BLaER1 (cell line): ENCODE data around the gene GRIN1.

Source experiments
- H3K27ac ChIP-seq: shearing (Covaris generic); formaldehyde crosslinking; 2 replicates; pipeline ENCODE4 v1.8.1; 2022
- H3K27me3 ChIP-seq: shearing (Covaris generic); formaldehyde crosslinking; 2 replicates; pipeline ENCODE4 v1.8.1; 2022
- H3K36me3 ChIP-seq: shearing (Covaris generic); formaldehyde crosslinking; 2 replicates; pipeline ENCODE4 v1.8.1; 2022
- H3K4me1 ChIP-seq: shearing (Covaris generic); formaldehyde crosslinking; 2 replicates; pipeline ENCODE4 v1.8.1; 2022
- H3K4me2 ChIP-seq: shearing (Covaris generic); formaldehyde crosslinking; 2 replicates; pipeline ENCODE4 v1.8.1; 2022
- H3K4me3 ChIP-seq: shearing (Covaris generic); formaldehyde crosslinking; 2 replicates; pipeline ENCODE4 v1.8.1; 2022
- H3K9ac ChIP-seq: shearing (Covaris generic); formaldehyde crosslinking; 2 replicates; pipeline ENCODE4 v1.8.1; 2022
- H3K9me3 ChIP-seq: shearing (Covaris generic); formaldehyde crosslinking; 2 replicates; pipeline ENCODE4 v1.8.1; 2022
- H4K20me1 ChIP-seq: shearing (Covaris generic); formaldehyde crosslinking; 2 replicates; pipeline ENCODE4 v1.8.1; 2022
- Cebpa-rat ChIP-seq: shearing (Covaris generic); IDR thresholded peaks from 2 replicates; pipeline ENCODE4 v1.8.1; 2022

The GRIN1 gene

GRCh38 chr9:137162505-137163364 is 23.8 kb downstream of the GRIN1 start:
- no peak overlapping the region for H3K9ac ChIP-seq
- H3K4me2 ChIP-seq = no peak overlapping the region
- peaks cover 55% of the 10 kb centered on the region for H4K20me1 ChIP-seq

GRCh38 chr9:137163365-137163715 is 24.4 kb downstream of the GRIN1 start:
- Histone ChIP-seq H3K9me3 (no peaks in the 10 kb centered on the region), H3K4me1 (peaks cover 62% of the 10 kb centered on the region), H3K27ac (no peak overlapping the region), H3K4me3 (no peak overlapping the region), H3K4me2 (no peak overlapping the region), H3K36me3 (peaks cover 21% of the 10 kb centered on the region; the same call in 1 of the 2 replicates), H3K9ac (no peak overlapping the region), H4K20me1 (peaks cover 59% of the 10 kb centered on the region), H3K27me3 (peaks cover 12% of the 10 kb centered on the region; the same call in 1 of the 2 replicates)
- TF ChIP-seq Cebpa-rat = no peak

More at GRCh38 chr9:137162505-137163364, 23.8 kb downstream of the GRIN1 start:
- no peak for TF ChIP-seq Cebpa-rat
- H3K4me3 ChIP-seq = no peak overlapping the region
- H3K4me1 ChIP-seq = peaks cover 64% of the 10 kb centered on the region
- H3K27me3 ChIP-seq = peaks cover 12% of the 10 kb centered on the region; the same call in 1 of the 2 replicates
- peaks cover 21% of the 10 kb centered on the region; the same call in 1 of the 2 replicates for H3K36me3 ChIP-seq
- H3K27ac ChIP-seq = no peak overlapping the region
- H3K9me3 ChIP-seq = no peaks in the 10 kb centered on the region

- Histone ChIP-seq H3K4me1 (peaks cover 58% of the 10 kb centered on the region), H3K27me3 (peaks cover 12% of the 10 kb centered on the region; the same call in 1 of the 2 replicates), H3K9ac (no peak overlapping the region)
These were observed 24.9 kb downstream of the GRIN1 start for GRCh38 chr9:137163805-137164204.

DNA sequence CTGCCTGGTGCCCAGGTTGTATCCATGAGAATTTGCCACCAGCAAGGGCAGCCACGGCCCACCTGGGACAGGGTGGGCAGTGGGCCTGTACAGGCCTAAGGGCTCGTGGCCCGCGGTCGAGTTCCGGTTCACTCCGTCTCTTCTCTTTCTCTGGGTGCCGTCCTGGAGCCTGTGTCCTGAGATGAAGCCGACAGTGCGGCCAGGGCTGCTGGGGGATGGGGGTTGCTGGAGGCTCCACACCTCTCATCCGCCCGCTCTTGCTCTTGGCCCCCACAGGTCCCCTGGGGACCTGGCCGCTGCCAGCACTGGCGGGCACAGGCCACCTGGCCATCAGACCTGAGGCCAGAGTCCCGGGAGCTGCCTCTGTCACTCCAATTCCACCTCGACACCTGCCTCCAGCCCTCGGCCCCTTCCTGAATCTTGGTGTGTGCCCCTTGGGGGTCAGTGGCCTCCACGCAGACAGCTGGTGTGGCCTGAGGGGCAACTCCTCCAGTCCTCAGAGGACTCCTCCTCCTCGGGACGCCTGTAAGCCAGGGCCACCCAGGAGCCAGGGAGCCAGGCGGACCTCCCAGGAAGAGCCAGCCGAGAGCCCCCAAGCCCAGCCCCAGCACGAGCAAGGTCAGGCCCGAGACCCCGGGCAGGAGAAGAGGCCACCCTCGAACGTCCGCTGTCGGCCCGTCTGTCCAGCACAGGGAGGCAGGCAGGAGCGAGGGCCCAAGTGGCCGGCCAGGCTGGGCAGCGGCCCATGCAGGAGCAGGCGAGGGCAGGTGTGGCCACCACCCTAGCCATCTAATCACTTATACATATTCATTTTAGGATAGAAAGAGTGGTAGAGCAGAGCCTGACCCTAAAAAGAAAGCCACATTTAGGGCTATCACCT is 25.7 kb downstream of the GRIN1 start:
- TF ChIP-seq Cebpa-rat = no peak
- H3K9me3 ChIP-seq = no peaks in the 10 kb centered on the region
- H4K20me1 ChIP-seq = peaks cover 48% of the 10 kb centered on the region
- no peak overlapping the region for H3K4me3 ChIP-seq
- H3K27ac ChIP-seq = 0 out of 2 replicates have a peak overlapping the region, but pooled peaks have one; percentile 13
- H3K27me3 ChIP-seq = peaks cover 12% of the 10 kb centered on the region; the same call in 1 of the 2 replicates
- peak overlapping the region; percentile 34; the same call in 1 of the 2 replicates for H3K4me2 ChIP-seq
- H3K9ac ChIP-seq = no peak overlapping the region
- peaks cover 52% of the 10 kb centered on the region for H3K4me1 ChIP-seq
- H3K36me3 ChIP-seq = peaks cover 21% of the 10 kb centered on the region; the same call in 1 of the 2 replicates

More at GRCh38 chr9:137163805-137164204, 24.9 kb downstream of the GRIN1 start:
- no peak for TF ChIP-seq Cebpa-rat
- H3K4me3 ChIP-seq = no peak overlapping the region
- peaks cover 21% of the 10 kb centered on the region; the same call in 1 of the 2 replicates for H3K36me3 ChIP-seq
- H3K4me2 ChIP-seq = no peak overlapping the region
- no peaks in the 10 kb centered on the region for H3K9me3 ChIP-seq
- peaks cover 56% of the 10 kb centered on the region for H4K20me1 ChIP-seq
- no peak overlapping the region for H3K27ac ChIP-seq

GRCh38 chr9:137165250-137165836 is 26.4 kb downstream of the GRIN1 start:
- H3K27ac ChIP-seq = no peak overlapping the region
- H3K4me1 ChIP-seq = peaks cover 52% of the 10 kb centered on the region
- H3K9ac ChIP-seq = no peak overlapping the region
- no peak for TF ChIP-seq Cebpa-rat
- peaks cover 21% of the 10 kb centered on the region; the same call in 1 of the 2 replicates for H3K36me3 ChIP-seq
- peak overlapping the region; percentile 96 for H3K4me2 ChIP-seq
- H3K4me3 ChIP-seq = no peak overlapping the region
- H4K20me1 ChIP-seq = peaks cover 46% of the 10 kb centered on the region
- H3K9me3 ChIP-seq = no peaks in the 10 kb centered on the region
- peaks cover 12% of the 10 kb centered on the region; the same call in 1 of the 2 replicates for H3K27me3 ChIP-seq

- H3K27ac ChIP-seq = peak overlapping the region; percentile 46
- peak overlapping the region; percentile 96 for H3K4me2 ChIP-seq
- H4K20me1 ChIP-seq = peaks cover 46% of the 10 kb centered on the region
- peak overlapping the region; percentile 61 for H3K9ac ChIP-seq
- peaks cover 63% of the 10 kb centered on the region for H3K4me1 ChIP-seq
- peaks cover 12% of the 10 kb centered on the region; the same call in 1 of the 2 replicates for H3K27me3 ChIP-seq
- no peaks in the 10 kb centered on the region for H3K9me3 ChIP-seq
- peaks cover 21% of the 10 kb centered on the region; the same call in 1 of the 2 replicates for H3K36me3 ChIP-seq
- no peak for TF ChIP-seq Cebpa-rat
- H3K4me3 ChIP-seq = peak overlapping the region; percentile 82
These were observed 27.7 kb downstream of the GRIN1 start for GRCh38 chr9:137166380-137167229.

- Histone ChIP-seq H3K27ac (peak overlapping the region; percentile 97), H3K4me1 (peaks cover 70% of the 10 kb centered on the region)
These were observed 28.4 kb downstream of the GRIN1 start for GRCh38 chr9:137167277-137167746.

More at GRCh38 chr9:137167277-137167746, 28.4 kb downstream of the GRIN1 start:
- H3K9me3 ChIP-seq = no peaks in the 10 kb centered on the region
- TF ChIP-seq Cebpa-rat = no peak
- peaks cover 46% of the 10 kb centered on the region for H4K20me1 ChIP-seq
- H3K36me3 ChIP-seq = peaks cover 21% of the 10 kb centered on the region; the same call in 1 of the 2 replicates
- H3K4me3 ChIP-seq = peak overlapping the region; percentile 82
- H3K4me2 ChIP-seq = peak overlapping the region; percentile 96
- peaks cover 12% of the 10 kb centered on the region; the same call in 1 of the 2 replicates for H3K27me3 ChIP-seq
- H3K9ac ChIP-seq = peak overlapping the region; percentile 84
